Sigmoid colon (tissue), 7 donors: Measurements from ENCODE around the gene ADAMTS17. TPM values are rescaled to one million over a fixed set of nuclear protein-coding genes. Genes with fewer than 3 reads are reported as not detected.
A peak's percentile ranks its signal among the peaks of the same experiment; 100 is the strongest.

Source experiments
- DNase-seq: peaks from one replicate; pipeline ENCODE4 v3.0.0-alpha.2; 2019
- H3K27ac ChIP-seq, 4 donors: fragments of 200-600 bp; sonication (generic); one replicate each; pipeline ENCODE4 v1.5.1; 2016 to 2019; ENCODE audit warnings: mild to moderate bottlenecking in 1 of 4
- H3K27me3 ChIP-seq, 3 donors: fragments of 200-600 bp; sonication (generic); one replicate each; pipeline ENCODE4 v1.5.1; 2019; ENCODE audit warnings: mild to moderate bottlenecking in 1 of 3
- H3K36me3 ChIP-seq, 4 donors: fragments of 200-600 bp; sonication (generic); one replicate each; pipeline ENCODE4 v1.5.1; 2016 to 2019
- H3K4me1 ChIP-seq, 4 donors: fragments of 200-600 bp; sonication (generic); one replicate each; pipeline ENCODE4 v1.5.1; 2017 to 2019
- H3K4me3 ChIP-seq, 4 donors: fragments of 200-600 bp; sonication (generic); one replicate each; pipeline ENCODE4 v1.5.1; 2017 to 2019; ENCODE audit warnings: mild to moderate bottlenecking in 2 of 4, moderate library complexity in 1 of 4
- H3K9me3 ChIP-seq, 4 donors: fragments of 200-600 bp in 3 of 4; sonication (generic) in 3 of 4; one replicate each; pipeline versions ENCODE4 v1.5.1 to v1.6.1; 2013 to 2019
- EP300 ChIP-seq, 4 donors: sonication (generic); formaldehyde crosslinking; IDR thresholded peaks; one replicate each; pipeline ENCODE4 v1.6.1; 2017; ENCODE audit warnings: antibody characterized with exemption in 4 of 4
- POLR2A ChIP-seq, 2 donors: fragments of 450-650 bp; IDR thresholded peaks; one replicate each; pipeline ENCODE4 v1.6.1; 2016; ENCODE audit warnings: antibody characterized with exemption in 2 of 2, mild to moderate bottlenecking in 2 of 2, moderate library complexity in 2 of 2
- POLR2AphosphoS5 ChIP-seq, 4 donors: sonication (generic); formaldehyde crosslinking; IDR thresholded peaks; one replicate each; pipeline ENCODE4 v1.6.1; 2017; ENCODE audit warnings: antibody characterized with exemption in 4 of 4
- WGBS, 2 donors: extraction: QIAGEN DNeasy Blood & Tissue Kit; methylation state at CpG; one replicate each; pipeline ENCODE4 v1.1.7; 2013; 5-methylcytosine and 5-hydroxymethylcytosine counted together
- intact Hi-C: fragments of 100-400 bp; cut with DNase I; formaldehyde crosslinking; loops from one replicate; pipeline ENCODE4 v1.15.1; 2023
- polyA plus RNA-seq, 3 donors: library from polyadenylated mRNA; stranded (reverse); fragments of 200-250 nt; gene quantifications; one replicate each; pipeline ENCODE4 v1.2.3, GENCODE V29; 2013
- total RNA-seq, 4 donors: library from RNA; depleted of rRNA; stranded (reverse); fragments of >200 nt; gene quantifications; one replicate each; pipeline ENCODE4 v1.1.0, GENCODE V29; 2016
- TF ChIP-seq, protein P1 (sequence below), 4 experiments: fragments of 450-650 bp in 3 of 4; fragments of 200-600 bp in 1 of 4; IDR thresholded peaks; one replicate each; pipeline ENCODE4 v1.5.1; 2016 to 2019; ENCODE audit warnings: antibody characterized with exemption in 4 of 4, mild to moderate bottlenecking in 3 of 4, moderate library complexity in 2 of 4
- donor health status: healthy with polysubstance abuse.
- donor health status: Bipolar disorder and iron deficiency.
- donor health status: healthy.

Gene ADAMTS17
- total and polyA plus RNA-seq, 7 donors: 0.46 to 3.6 (median 1.2) TPM

DNA sequence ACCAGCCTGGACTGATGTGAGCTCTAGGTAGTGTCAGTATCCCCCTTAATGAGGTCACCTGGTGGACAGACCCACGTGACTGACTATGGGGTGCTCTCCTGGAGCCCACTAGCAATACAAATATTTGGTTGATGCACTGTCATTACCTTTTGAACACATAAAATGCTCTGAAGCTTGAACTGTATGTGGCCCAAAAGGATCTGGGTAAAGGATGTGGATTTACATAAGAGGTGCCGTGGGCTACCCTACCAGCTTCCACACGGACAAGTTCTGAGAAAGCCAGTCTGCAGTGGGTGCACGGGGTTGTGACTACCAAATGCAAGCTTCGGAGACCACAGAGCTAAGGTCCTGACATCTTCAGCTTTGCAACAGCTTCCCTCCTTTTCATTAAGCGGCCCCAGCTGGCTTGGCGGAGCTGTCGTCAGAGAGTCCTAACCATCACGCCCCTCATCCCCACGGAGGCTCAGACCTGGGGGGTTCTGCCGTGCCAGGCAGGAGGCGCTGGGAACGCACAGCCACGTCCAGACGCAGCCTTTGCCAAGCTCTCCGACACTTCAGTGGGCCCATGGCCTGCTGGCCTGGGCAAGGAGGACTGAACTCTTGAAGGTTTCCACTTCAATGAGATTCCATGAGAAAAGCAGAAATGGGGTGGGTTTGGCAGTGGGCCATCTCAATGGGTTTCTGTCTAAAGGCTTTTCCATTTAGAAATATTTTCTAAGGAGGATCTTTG, 228.3 kb downstream of the ADAMTS17 start:
- H3K9me3 ChIP-seq: no peaks in the 10 kb centered on the region
- intact Hi-C loops: no loop called here
- H3K36me3 ChIP-seq: no peaks in the 10 kb centered on the region
- H3K4me1 ChIP-seq: peaks cover 0 to 54% (median 42%) of the 10 kb centered on the region in 4 donors
- 84% methylated on average over 16 of the region's 16 CpGs for WGBS, 2 donors
- H3K27ac ChIP-seq: peak overlapping the region; percentile 59 to 76 (median 70)
- peak overlapping the region in 1 of 4 donors; percentile 9 for H3K4me3 ChIP-seq
- no peak for DNase-seq
- H3K27me3 ChIP-seq: no peaks in the 10 kb centered on the region
- TF ChIP-seq, protein P1, sequence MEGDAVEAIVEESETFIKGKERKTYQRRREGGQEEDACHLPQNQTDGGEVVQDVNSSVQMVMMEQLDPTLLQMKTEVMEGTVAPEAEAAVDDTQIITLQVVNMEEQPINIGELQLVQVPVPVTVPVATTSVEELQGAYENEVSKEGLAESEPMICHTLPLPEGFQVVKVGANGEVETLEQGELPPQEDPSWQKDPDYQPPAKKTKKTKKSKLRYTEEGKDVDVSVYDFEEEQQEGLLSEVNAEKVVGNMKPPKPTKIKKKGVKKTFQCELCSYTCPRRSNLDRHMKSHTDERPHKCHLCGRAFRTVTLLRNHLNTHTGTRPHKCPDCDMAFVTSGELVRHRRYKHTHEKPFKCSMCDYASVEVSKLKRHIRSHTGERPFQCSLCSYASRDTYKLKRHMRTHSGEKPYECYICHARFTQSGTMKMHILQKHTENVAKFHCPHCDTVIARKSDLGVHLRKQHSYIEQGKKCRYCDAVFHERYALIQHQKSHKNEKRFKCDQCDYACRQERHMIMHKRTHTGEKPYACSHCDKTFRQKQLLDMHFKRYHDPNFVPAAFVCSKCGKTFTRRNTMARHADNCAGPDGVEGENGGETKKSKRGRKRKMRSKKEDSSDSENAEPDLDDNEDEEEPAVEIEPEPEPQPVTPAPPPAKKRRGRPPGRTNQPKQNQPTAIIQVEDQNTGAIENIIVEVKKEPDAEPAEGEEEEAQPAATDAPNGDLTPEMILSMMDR (IDR thresholded peaks at IDR 0.05): no peak
- no peak for TF ChIP-seq POLR2A (IDR thresholded peaks at IDR 0.05)
- no peak for TF ChIP-seq EP300 (IDR thresholded peaks at IDR 0.05)
- no peak for TF ChIP-seq POLR2AphosphoS5 (IDR thresholded peaks at IDR 0.05)

GRCh38 chr15:100112636-100113305, 229.0 kb downstream of the ADAMTS17 start:
- Histone ChIP-seq H3K27ac (peak overlapping the region in 3 of 4 donors; percentile 59 to 76 (median 71)), H3K9me3 (no peaks in the 10 kb centered on the region), H3K4me1 (peaks cover 0 to 54% (median 42%) of the 10 kb centered on the region in 4 donors), H3K27me3 (no peaks in the 10 kb centered on the region), H3K4me3 (no peak overlapping the region), H3K36me3 (no peaks in the 10 kb centered on the region)
- WGBS, 2 donors: 90 to 94% methylated on average over 14 of the region's 14 CpGs
- DNase-seq: no peak
- TF ChIP-seq, protein P1 (IDR thresholded peaks at IDR 0.05): no peak
- no peak for TF ChIP-seq POLR2A (IDR thresholded peaks at IDR 0.05)
- no peak for TF ChIP-seq POLR2AphosphoS5 (IDR thresholded peaks at IDR 0.05)
- TF ChIP-seq EP300 (IDR thresholded peaks at IDR 0.05): no peak
- intact Hi-C loops: no loop called here

DNA sequence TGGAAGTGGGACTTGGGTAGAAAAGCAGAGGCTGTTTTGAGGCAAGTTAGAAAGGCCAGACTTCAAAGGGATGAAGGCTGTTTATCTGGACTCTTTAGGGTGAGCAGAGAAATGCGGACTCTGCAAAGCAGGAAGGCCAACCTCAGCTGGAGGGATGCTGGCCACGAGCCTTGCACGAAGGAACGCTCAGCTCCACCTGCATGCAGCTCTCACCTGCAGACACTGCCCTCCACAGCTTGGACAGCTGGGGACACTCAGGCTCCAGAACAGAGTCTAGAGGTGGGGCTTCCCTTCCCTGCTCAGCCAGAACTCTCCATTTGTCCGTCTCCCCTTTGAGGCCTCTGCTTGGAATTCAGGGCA, 229.7 kb downstream of the ADAMTS17 start:
- DNase-seq: peak; percentile 54
- Histone ChIP-seq H3K9me3 (no peaks in the 10 kb centered on the region), H3K27me3 (no peaks in the 10 kb centered on the region), H3K4me3 (no peak overlapping the region), H3K36me3 (no peaks in the 10 kb centered on the region), H3K27ac (peak overlapping the region; percentile 34 to 76 (median 38)), H3K4me1 (peaks cover 0 to 54% (median 42%) of the 10 kb centered on the region in 4 donors)
- 67 to 76% methylated on average over 5 of the region's 5 CpGs for WGBS, 2 donors
- no peak for TF ChIP-seq POLR2A (IDR thresholded peaks at IDR 0.05)
- no peak for TF ChIP-seq POLR2AphosphoS5 (IDR thresholded peaks at IDR 0.05)
- TF ChIP-seq, protein P1 (IDR thresholded peaks at IDR 0.05): no peak
- TF ChIP-seq EP300 (IDR thresholded peaks at IDR 0.05): no peak
- intact Hi-C loops: no loop called here

- Histone ChIP-seq H3K27ac (peak overlapping the region in 3 of 4 donors; percentile 34 to 76 (median 41)), H3K27me3 (no peaks in the 10 kb centered on the region), H3K9me3 (no peaks in the 10 kb centered on the region), H3K4me1 (peaks cover 0 to 47% (median 37%) of the 10 kb centered on the region in 4 donors), H3K36me3 (no peaks in the 10 kb centered on the region), H3K4me3 (no peak overlapping the region)
- peak; percentile 80 for DNase-seq
- TF ChIP-seq POLR2A (IDR thresholded peaks at IDR 0.05) (no peak), POLR2AphosphoS5 (IDR thresholded peaks at IDR 0.05) (peak in 2 of 4 donors; percentile 24 to 53), EP300 (IDR thresholded peaks at IDR 0.05) (no peak)
- TF ChIP-seq, protein P1 (IDR thresholded peaks at IDR 0.05): no peak
- WGBS, 2 donors: 43 to 51% methylated on average over 15 of the region's 15 CpGs
- intact Hi-C loops: no loop called here
Observed at GRCh38 chr15:100111125-100112060, 230.4 kb downstream of the ADAMTS17 start.
